PC-3 (cell line): ENCODE data around the gene TRAF3. TPM values are rescaled to one million over a fixed set of nuclear protein-coding genes. Genes with fewer than 3 reads are reported as not detected.

Experiments used
- ATAC-seq: fragments of 200-7000 bp; cut with Tn5 transposase; 2 replicates; pipeline ENCODE4 v1.9.1; 2020; ENCODE audit warnings: mild to moderate bottlenecking, moderate library complexity
- BruUV-seq: library from RNA; stranded (reverse); fragments of 400-500 nt; replicated peaks from 2 replicates; lab custom pipeline; 2021; lab: Mats Ljungman, UMichigan
- CTCF ChIA-PET: fragments of 300-600 bp; sonication (Branson Sonifier 250); formaldehyde crosslinking; loops from one replicate; lab custom pipeline; 2022; ENCODE audit warnings: antibody characterized with exemption; lab: Charles Lee
- POLR2A ChIA-PET: fragments of 300-600 bp; sonication (Branson Sonifier 250); formaldehyde crosslinking; loops from one replicate; lab custom pipeline; 2022; ENCODE audit warnings: antibody characterized with exemption; ENCODE audit not compliant: unreplicated experiment; lab: Charles Lee
- DNase-seq: peaks from one replicate; pipeline ENCODE4 v3.0.0-alpha.2; 2015
- H2AFZ ChIP-seq: fragments of 300-600 bp; sonication (generic); 2 replicates; pipeline ENCODE4 v1.6.0; 2016; ENCODE audit warnings: antibody characterized with exemption, low read length
- H3F3A ChIP-seq: fragments of 300-600 bp; sonication (generic); one replicate; pipeline ENCODE4 v1.6.0; 2017; ENCODE audit warnings: antibody characterized with exemption, low read length, control low read depth, mild to moderate bottlenecking; ENCODE audit not compliant: unreplicated experiment
- H3K27ac ChIP-seq: fragments of 300-600 bp; sonication (generic); 2 replicates; pipeline ENCODE4 v1.5.1; 2016; ENCODE audit warnings: mild to moderate bottlenecking, low read length
- H3K27me3 ChIP-seq: fragments of 300-600 bp; sonication (generic); 2 replicates; pipeline ENCODE4 v1.6.1; 2016; ENCODE audit warnings: low read length, mixed read lengths
- H3K36me3 ChIP-seq: fragments of 300-600 bp; sonication (generic); 2 replicates; pipeline ENCODE4 v1.6.1; 2016; ENCODE audit warnings: low read depth, mixed run types, low read length, mixed read lengths
- H3K4me1 ChIP-seq: fragments of 300-600 bp; sonication (generic); 2 replicates; pipeline ENCODE4 v1.5.1; 2016; ENCODE audit warnings: low read length; ENCODE audit not compliant: insufficient read depth
- H3K4me2 ChIP-seq: fragments of 300-600 bp; sonication (generic); 2 replicates; pipeline ENCODE4 v1.6.0; 2016; ENCODE audit warnings: low read length
- H3K4me3 ChIP-seq: fragments of 300-600 bp; sonication (generic); 2 replicates; pipeline ENCODE4 v1.5.1; 2016; ENCODE audit warnings: mild to moderate bottlenecking, low read length, mixed read lengths
- H3K79me2 ChIP-seq: fragments of 300-600 bp; sonication (generic); 2 replicates; pipeline ENCODE4 v1.6.1; 2017; ENCODE audit warnings: low read length, mixed read lengths
- H3K9ac ChIP-seq: fragments of 300-600 bp; sonication (generic); 2 replicates; pipeline ENCODE4 v1.6.0; 2016; ENCODE audit warnings: mild to moderate bottlenecking, low read length
- H3K9me2 ChIP-seq: fragments of 300-600 bp; sonication (generic); replicated peaks from 2 replicates; pipeline ENCODE4 v1.6.1; 2016; ENCODE audit warnings: mixed run types, low read length, mixed read lengths
- H3K9me3 ChIP-seq: fragments of 300-600 bp; sonication (generic); 2 replicates; pipeline ENCODE4 v1.6.1; 2016; ENCODE audit warnings: low read length, mixed read lengths
- H4K20me1 ChIP-seq: fragments of 300-600 bp; sonication (generic); 2 replicates; pipeline ENCODE4 v1.6.1; 2016; ENCODE audit warnings: low read length, mixed read lengths
- CTCF ChIP-seq: fragments of 300-600 bp; sonication (generic); conservative IDR thresholded peaks from 2 replicates; pipeline ENCODE4 v1.5.1; 2017; ENCODE audit warnings: antibody characterized with exemption, low read depth, mild to moderate bottlenecking, low read length
- EZH2 ChIP-seq: fragments of 300-600 bp; sonication (generic); IDR thresholded peaks from one replicate; pipeline ENCODE4 v1.6.1; 2017; ENCODE audit warnings: antibody characterized with exemption, mild to moderate bottlenecking, low read length; ENCODE audit not compliant: unreplicated experiment
- EZH2phosphoT487 ChIP-seq: fragments of 300-600 bp; sonication (generic); IDR thresholded peaks from 2 replicates; pipeline ENCODE4 v1.6.1; 2018; ENCODE audit warnings: mild to moderate bottlenecking, antibody characterized with exemption, low read length, borderline replicate concordance
- intact Hi-C: fragments of 100-400 bp; cut with micrococcal nuclease; formaldehyde crosslinking; loops from 2 replicates; pipeline ENCODE4 v1.9.0; 2023
- total RNA-seq: library from RNA; depleted of rRNA; stranded (reverse); fragments of >200 nt; gene quantifications from 2 replicates; pipeline ENCODE4 v1.2.3, GENCODE V29; 2014

The TRAF3 gene
- total RNA-seq, 1 experiment from 2014 or later, result 19.4 TPM

- H3K27ac ChIP-seq, result no peak overlapping the region
- DNase-seq (no peak), ATAC-seq (no peak)
- TF ChIP-seq EZH2 (no peak), CTCF (no peak), EZH2phosphoT487 (no peak)
- intact Hi-C loops, result no loop called here
- peaks cover 3% of the 10 kb centered on the region; the same call in 1 of the 2 replicates for H3K36me3 ChIP-seq
- no peaks in the 10 kb centered on the region for H3K9me2 ChIP-seq
- H3K4me3 ChIP-seq, result no peak overlapping the region
- no peak overlapping the region for H2AFZ ChIP-seq
- H3K4me1 ChIP-seq, result no peaks in the 10 kb centered on the region
- no peaks in the 10 kb centered on the region for H3K27me3 ChIP-seq
- H3K79me2 ChIP-seq, result no peaks in the 10 kb centered on the region
- no peaks in the 10 kb centered on the region for H3K9me3 ChIP-seq
- no peaks in the 10 kb centered on the region for H3F3A ChIP-seq
- ChIA-PET POLR2A (no interaction called here), CTCF (no interaction called here)
- no peak overlapping the region for H3K4me2 ChIP-seq
- H3K9ac ChIP-seq, result no peak overlapping the region
- BruUV-seq, result no TSS peak
- no peaks in the 10 kb centered on the region for H4K20me1 ChIP-seq
These were observed 108.6 kb downstream of the TRAF3 start for GRCh38 chr14:102885737-102886447.

GRCh38 chr14:102888748-102889147 lies 111.5 kb downstream of the TRAF3 start:
- POLR2A ChIA-PET, result no interaction called here
- H3K9ac ChIP-seq, result no peak overlapping the region
- H3K36me3 ChIP-seq, result peaks cover 5% of the 10 kb centered on the region; the same call in 1 of the 2 replicates
- no peaks in the 10 kb centered on the region for H3K9me3 ChIP-seq
- no peak for TF ChIP-seq EZH2phosphoT487
- no peak for TF ChIP-seq CTCF
- no peak for TF ChIP-seq EZH2
- no peaks in the 10 kb centered on the region for H3K27me3 ChIP-seq
- CTCF ChIA-PET, result interaction anchor here (0.5 kb wide), 1 partner anchor 450 kb away, joined by 4 read pairs; no protein-coding TSS in a partner anchor
- ATAC-seq (no peak), DNase-seq (no peak)
- H4K20me1 ChIP-seq, result no peaks in the 10 kb centered on the region
- H2AFZ ChIP-seq, result no peak overlapping the region
- BruUV-seq, result no TSS peak
- H3K4me2 ChIP-seq, result no peak overlapping the region
- H3K79me2 ChIP-seq, result no peaks in the 10 kb centered on the region
- intact Hi-C loops, result no loop called here
- H3F3A ChIP-seq, result no peaks in the 10 kb centered on the region
- peaks cover 3% of the 10 kb centered on the region; the same call in 1 of the 2 replicates for H3K4me1 ChIP-seq
- no peak overlapping the region for H3K27ac ChIP-seq
- no peaks in the 10 kb centered on the region for H3K9me2 ChIP-seq
- no peak overlapping the region for H3K4me3 ChIP-seq

GRCh38 chr14:102889615-102890014 lies 112.4 kb downstream of the TRAF3 start:
- no peak overlapping the region for H3K4me3 ChIP-seq
- peaks cover 2% of the 10 kb centered on the region; the same call in 1 of the 2 replicates for H3K36me3 ChIP-seq
- H3K9ac ChIP-seq, result no peak overlapping the region
- H3K4me1 ChIP-seq, result peaks cover 3% of the 10 kb centered on the region; the same call in 1 of the 2 replicates
- CTCF ChIA-PET, result no interaction called here
- H3K79me2 ChIP-seq, result no peaks in the 10 kb centered on the region
- no peaks in the 10 kb centered on the region for H3F3A ChIP-seq
- H3K9me2 ChIP-seq, result no peaks in the 10 kb centered on the region
- POLR2A ChIA-PET, result no interaction called here
- H3K27me3 ChIP-seq, result no peaks in the 10 kb centered on the region
- no peak overlapping the region for H2AFZ ChIP-seq
- no peak for DNase-seq
- no peak overlapping the region for H3K27ac ChIP-seq
- no peak for ATAC-seq
- H4K20me1 ChIP-seq, result no peaks in the 10 kb centered on the region
- no peaks in the 10 kb centered on the region for H3K9me3 ChIP-seq
- TF ChIP-seq EZH2phosphoT487 (no peak), CTCF (no peak)
- no peak overlapping the region for H3K4me2 ChIP-seq
- no TSS peak for BruUV-seq
- intact Hi-C loops, result no loop called here
